HG02938 (cell line): ENCODE data around the gene PYCARD.
"Not testable (repeated sequence)": the region's sequence is repeated elsewhere in the genome, so short reads cannot be mapped to it uniquely, and the experiment has no call there.

Source experiments
- ATAC-seq: cut with Tn5 transposase; IDR thresholded peaks from one replicate; pipeline ENCODE4 v1.9.1; 2021; ENCODE audit warnings: mild to moderate bottlenecking, moderate library complexity; ENCODE audit not compliant: unreplicated experiment

PYCARD gene

GRCh38 chr16:31215287-31216162 lies 13.0 kb upstream of the PYCARD start:
- no peak for ATAC-seq

GRCh38 chr16:31214708-31215286 lies 12.2 kb upstream of the PYCARD start:
- no peak for ATAC-seq

- ATAC-seq, result no peak
Observed at GRCh38 chr16:31213877-31214707, 11.5 kb upstream of the PYCARD start, which contains the start of gene TRIM72. Gene TRIM72 (plus strand): TSS chr16:31214119. CDS start chr16:31214739, 620 bp downstream.

DNA sequence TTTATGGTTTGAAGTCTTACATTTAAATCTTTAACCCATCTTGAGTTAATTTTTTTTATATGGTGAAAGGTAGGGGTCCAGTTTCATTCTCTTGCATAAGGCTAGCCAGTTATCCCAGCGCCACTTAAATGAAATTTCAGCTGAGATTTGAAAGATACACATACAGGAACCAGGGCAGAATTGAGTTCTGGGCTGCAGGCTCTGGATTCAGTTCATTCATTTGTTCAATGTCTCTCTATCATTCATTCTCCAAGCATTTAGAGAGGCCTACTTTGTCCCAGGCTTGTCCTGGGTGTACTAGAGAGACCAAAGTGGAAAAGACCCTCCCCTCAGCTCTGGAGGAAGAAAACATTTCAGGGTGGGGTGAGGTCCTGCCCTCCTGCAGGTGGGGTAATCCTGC lies 10.8 kb upstream of the PYCARD start:
- ATAC-seq, result no peak

- no peak for ATAC-seq
Observed at GRCh38 chr16:31206776-31207175, 4.2 kb upstream of the PYCARD start.

GRCh38 chr16:31204871-31205666 lies 2.5 kb upstream of the PYCARD start:
- ATAC-seq, result no peak

GRCh38 chr16:31201582-31202413 lies 762 bp downstream of the PYCARD start:
- no peak for ATAC-seq

GRCh38 chr16:31200821-31201568 lies 1.6 kb downstream of the PYCARD start:
- ATAC-seq, result no peak

- not testable (repeated sequence) for ATAC-seq
Observed at GRCh38 chr16:31200111-31200510, 2.4 kb downstream of the PYCARD start.

DNA sequence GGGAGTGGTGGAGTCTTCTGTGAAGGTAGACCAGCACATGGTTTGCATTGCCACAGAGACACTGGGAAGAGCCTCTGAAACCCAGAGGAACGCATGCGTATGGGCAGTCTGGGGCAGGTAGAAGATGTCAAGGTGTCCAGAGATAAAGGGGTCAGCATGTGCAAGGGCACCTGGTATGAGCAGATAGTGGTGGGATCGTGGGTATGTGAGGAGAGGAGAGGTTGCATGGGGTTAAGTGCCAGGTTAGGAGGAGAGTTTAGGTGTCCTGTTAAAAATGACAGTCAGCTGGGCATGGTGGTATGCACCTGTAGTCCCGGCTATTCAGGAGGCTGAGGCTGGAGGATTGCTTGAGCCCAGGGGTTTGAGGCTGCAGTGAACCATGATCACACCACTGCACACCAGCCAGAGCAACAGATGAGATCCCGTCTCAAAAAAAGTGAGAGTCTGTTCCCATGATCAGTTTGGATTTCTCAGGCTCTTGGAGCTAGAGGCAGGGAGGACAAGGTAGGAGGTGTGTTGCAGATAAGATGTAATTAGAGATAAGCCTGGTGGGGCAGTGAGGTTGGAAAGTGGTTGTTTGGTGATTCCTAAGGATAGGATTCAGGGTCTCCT lies 3.0 kb downstream of the PYCARD start:
- no peak for ATAC-seq

DNA sequence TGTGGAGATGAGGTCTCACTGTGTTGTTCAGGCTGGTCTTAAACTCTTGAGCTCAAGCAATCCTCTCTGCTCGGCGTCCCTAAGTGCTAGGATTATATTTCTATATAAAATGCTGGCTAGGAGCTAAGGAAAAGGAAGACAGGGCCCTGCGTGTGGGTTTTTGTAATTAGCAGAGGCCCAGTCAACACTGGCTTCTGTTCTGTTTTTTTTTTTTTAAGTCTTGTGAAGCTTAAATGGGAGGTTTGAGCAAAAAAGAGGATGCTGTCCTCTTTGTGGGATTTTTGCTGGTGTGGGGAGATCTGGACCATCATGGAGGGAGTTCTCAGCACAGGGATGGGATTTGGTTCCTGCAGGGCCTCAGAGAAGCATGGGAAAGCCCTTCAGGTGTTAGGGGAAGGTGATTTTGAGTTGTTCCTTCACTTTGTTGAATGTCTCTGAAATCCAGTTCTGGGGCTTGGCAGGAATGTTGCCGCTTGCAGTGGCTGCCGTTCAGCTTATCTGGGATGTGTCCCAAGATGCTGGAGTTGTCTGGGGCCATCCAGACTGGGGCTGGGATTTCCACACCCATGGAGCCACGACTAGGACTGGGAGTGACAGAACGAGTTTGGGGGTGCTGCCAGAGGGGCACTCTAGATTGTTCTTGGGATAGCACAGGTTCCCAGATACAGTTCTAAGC lies 4.2 kb downstream of the PYCARD start:
- ATAC-seq, result no peak

DNA sequence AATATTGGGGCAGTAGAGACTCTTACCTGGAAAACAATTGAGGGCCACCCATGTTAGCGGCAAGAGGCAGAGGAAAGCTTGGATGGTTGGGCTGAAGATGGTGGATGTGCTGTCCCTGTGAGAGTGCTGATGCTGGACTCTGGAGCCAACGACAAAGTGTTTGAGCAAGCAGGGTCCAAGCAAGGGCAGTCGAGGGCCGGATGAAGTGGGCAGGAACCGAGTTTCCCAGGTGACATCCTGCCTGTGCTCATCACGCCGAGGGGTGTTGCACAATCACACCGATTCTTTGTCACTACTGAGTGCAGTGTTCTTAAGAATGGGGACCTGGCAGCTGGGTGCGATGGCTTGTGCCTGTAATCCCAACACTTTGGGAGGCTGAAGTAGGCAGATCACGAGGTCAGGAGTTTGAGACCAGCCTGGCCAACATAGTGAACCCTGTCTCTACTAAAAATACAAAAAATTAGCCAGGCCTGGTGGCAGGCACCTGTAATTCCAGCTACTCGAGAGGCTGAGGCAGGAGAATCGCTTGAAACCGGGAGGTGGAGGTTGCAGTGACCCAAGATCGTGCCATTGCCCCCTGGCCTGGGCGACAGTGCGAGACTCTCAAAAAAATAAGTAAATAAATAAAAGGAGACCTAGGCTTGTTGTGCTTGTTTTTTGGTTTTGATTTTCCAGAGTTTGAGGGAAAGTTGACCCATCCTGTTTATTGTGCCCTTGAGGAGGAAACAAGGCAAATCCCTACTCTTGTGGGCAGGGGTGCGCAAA lies 6.1 kb downstream of the PYCARD start:
- no peak for ATAC-seq

- not testable (repeated sequence) for ATAC-seq
Observed at GRCh38 chr16:31195861-31196260, 6.7 kb downstream of the PYCARD start.

DNA sequence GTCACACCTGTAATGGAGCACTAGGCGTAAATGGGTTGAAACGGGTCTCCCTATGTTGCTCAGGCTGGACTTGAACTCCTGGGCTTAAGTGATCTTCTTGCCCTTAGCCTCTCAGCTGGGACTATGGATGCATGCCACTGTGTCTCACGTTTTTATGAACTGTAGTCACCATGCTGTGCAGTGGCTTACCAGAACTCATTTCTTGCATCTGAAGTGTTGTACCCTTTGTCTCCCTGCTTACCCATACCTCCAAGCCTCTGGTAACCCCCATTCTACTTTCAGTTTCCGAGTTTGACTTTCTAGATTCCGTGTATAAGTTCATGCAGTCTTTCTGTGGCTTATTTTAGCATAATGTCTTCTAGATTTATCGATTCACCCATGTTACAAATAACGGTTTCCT lies 7.7 kb downstream of the PYCARD start:
- no peak for ATAC-seq

DNA sequence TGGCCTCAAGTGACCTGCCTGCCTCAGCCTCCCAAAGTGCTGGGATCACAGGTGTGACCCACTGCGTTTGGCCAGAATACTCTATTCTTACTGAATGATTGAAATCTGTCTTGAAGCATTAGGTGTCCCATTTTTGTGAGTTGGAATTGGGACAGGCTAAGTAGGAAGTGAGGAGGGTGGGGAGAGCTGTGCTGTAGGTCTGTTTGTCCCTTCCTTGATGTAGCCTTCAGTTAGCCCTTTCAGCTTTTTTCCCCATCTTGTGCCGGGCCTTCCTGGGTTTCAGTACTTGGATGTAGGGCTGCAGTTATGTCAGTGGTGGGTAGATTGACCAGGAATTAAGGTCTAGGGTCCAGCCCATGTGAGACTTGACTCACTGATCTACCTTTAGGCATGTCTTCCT lies 8.7 kb downstream of the PYCARD start:
- ATAC-seq, result no peak

DNA sequence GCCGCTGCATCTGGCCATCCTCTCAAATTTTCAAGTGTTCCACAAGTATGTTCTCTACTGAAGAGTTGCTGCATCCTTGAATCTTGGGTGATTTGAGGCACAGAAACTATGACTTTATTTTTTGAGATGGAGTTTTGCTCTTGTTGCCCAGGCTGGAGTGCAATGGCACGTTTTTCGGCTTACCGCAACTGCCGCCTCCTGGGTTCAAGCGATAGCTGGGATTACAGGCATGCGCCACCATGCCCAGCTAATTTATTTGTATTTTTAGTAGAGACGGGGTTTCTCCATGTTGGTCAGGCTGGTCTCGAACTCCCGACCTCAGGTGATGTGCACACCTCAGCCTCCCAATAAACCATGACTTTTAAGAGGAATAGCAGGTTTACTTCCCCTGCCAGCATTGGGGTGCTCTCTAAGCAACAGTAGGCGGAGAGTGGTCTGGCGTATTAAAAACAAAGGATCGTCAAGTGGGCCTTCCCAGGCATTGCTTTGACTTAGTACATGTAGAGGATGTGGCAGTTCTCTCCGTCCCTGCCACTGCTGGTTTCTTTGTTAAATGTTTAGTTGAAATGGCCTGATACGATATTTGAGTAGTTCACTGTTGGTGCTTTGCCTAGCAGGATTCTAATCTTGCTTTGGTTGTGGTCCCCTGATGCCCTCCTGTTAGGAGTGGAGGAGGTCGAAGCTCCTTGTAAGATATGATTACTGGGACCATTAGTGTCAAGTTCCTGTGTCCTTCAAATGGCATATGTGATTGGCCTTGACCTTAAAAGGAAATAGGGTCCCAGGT lies 9.5 kb downstream of the PYCARD start:
- no peak for ATAC-seq
